D721Med (cell line): ENCODE measurements around the gene UGT2A2.

Experiments used
- DNase-seq: peaks from one replicate; pipeline ENCODE4 v3.0.0; 2011; ENCODE audit warnings: low spot score; ENCODE audit not compliant: insufficient read length
- FAIRE-seq: peaks from 2 replicates; lab custom pipeline; 2011; peaks lifted over from hg19 to GRCh38; lab: Jason Lieb, UNC
- TF ChIP-seq, protein P1 (sequence below): IDR thresholded peaks from 2 replicates; pipeline ENCODE4 v1.5.1; 2012; ENCODE audit warnings: mild to moderate bottlenecking, control low read depth; ENCODE audit not compliant: insufficient read depth; ENCODE audit errors: missing control alignments

The UGT2A2 gene

DNA sequence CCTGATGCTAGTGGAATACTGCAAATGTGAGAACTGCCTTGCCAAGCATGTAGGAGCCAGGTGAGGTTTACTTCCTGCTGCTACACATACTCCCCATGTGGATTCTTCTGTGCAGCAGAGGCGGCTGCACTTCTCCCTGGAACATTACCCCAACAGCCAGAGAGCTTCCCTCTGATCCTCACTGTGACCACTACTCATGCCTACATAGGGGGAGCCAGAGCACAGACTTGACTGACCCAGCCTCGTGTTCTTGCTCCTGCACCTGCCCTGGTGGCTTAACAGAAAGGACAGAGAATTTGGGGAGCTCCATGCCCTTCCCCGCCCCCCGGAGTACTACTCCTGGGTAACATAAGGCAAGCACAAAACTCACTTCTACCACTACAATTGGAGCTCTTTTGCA, 38.4 kb downstream of the UGT2A2 start:
- DNase-seq (no peak), FAIRE-seq (no peak)
- TF ChIP-seq, protein P1, sequence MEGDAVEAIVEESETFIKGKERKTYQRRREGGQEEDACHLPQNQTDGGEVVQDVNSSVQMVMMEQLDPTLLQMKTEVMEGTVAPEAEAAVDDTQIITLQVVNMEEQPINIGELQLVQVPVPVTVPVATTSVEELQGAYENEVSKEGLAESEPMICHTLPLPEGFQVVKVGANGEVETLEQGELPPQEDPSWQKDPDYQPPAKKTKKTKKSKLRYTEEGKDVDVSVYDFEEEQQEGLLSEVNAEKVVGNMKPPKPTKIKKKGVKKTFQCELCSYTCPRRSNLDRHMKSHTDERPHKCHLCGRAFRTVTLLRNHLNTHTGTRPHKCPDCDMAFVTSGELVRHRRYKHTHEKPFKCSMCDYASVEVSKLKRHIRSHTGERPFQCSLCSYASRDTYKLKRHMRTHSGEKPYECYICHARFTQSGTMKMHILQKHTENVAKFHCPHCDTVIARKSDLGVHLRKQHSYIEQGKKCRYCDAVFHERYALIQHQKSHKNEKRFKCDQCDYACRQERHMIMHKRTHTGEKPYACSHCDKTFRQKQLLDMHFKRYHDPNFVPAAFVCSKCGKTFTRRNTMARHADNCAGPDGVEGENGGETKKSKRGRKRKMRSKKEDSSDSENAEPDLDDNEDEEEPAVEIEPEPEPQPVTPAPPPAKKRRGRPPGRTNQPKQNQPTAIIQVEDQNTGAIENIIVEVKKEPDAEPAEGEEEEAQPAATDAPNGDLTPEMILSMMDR = no peak

DNA sequence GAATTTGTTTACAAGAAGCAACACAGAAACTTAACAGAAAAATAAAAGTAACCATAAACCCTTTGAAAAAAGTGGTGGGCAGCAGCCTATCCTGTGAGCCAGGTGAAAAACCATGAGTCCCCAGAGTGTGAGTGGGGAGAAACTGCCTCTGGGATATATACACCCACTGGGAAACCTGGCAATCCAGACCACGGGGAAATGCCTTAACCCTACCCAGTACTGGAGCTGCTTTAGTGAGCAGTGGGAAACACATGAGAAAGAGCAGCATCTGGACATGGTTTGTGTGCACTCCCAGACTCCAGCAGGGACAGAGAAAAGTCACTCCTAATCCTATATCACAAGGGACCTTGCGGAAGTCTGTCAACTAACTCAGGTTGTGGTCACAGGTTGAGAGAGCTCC, 39.4 kb downstream of the UGT2A2 start:
- TF ChIP-seq, protein P1 = no peak
- FAIRE-seq (no peak), DNase-seq (no peak)

DNA sequence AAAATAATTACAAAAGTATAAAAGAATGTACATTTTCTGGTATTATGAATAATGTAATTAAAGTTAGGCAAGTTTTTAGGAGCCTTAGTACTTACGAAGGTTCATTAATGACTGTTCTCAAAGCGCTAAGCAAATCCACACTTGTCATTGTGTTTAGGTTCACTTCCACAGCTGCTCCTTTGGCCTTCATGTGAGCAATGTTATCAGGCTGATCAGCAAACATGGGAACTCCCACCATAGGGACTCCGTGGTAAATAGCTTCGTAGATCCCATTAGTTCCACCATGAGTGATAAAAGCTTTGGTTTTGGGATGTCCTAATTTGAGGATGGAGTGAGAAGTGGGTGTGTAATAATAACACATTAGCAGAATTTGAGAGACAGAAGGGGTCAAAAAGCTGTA, 45.1 kb downstream of the UGT2A2 start:
- no peak for DNase-seq
- TF ChIP-seq, protein P1 = no peak
- FAIRE-seq = no peak

DNA sequence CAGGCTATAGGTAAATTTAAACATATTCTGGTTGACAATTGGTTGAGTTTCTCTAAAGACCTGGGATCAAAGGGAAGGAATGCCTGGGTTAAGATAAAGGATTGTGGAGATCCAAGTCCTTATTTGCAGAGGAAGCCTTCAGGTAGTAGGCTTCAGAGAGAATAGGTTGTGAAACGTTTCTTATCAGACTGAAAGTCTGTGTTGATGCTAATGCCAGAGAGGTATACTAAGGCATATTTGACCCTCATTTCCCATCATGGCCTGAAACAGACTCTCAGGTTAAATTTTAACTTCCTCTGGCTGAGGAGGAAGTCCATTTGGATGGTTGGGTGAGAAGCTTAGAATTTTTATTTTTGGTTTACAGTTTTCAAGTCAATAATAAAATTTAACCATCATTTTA, 48.1 kb downstream of the UGT2A2 start:
- TF ChIP-seq, protein P1 = no peak
- no peak for FAIRE-seq

DNA sequence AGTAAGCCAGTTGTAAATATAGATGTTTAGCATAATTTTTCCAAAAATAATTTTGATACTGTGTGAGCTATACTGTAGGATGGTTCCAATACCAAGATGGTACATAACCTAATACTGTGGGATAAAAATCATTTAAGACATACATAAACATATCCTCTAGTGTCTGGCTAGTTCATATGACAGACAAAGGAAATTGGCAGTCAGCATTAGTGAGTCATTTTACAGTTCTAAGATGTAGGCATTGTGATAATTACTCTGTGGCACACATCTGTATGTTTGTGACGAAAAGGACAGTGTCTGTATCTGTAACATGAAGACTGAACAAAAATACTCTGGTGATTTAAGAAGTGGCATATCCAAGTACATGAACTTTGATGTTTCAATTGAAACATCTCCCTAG, 49.6 kb downstream of the UGT2A2 start:
- no peak for DNase-seq

More for the DNA sequence above, 48.1 kb downstream of the UGT2A2 start:
- no peak for DNase-seq

DNA sequence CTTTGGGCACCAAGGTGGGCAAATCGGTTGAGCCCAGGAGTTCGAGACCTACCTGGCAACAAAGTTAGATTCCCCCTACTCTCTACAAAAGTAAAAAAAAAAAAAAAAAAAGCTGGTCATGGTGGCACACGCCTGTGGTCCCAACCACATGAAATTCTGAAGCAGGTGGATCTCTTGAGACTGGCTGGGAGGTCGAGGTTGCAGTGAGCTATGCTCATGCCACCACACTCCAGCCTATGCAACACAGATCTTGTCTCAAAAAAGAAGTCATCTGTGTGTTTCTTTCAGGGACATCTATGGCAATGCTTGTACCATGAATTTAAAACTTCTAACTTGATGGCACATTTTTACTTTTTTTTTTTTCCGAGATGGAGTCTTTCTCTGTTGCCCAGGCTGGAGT, 55.3 kb downstream of the UGT2A2 start:
- TF ChIP-seq, protein P1 = no peak
- no peak for FAIRE-seq
- no peak for DNase-seq

More for the DNA sequence above, 49.6 kb downstream of the UGT2A2 start:
- TF ChIP-seq, protein P1 = no peak
- no peak for FAIRE-seq

DNA sequence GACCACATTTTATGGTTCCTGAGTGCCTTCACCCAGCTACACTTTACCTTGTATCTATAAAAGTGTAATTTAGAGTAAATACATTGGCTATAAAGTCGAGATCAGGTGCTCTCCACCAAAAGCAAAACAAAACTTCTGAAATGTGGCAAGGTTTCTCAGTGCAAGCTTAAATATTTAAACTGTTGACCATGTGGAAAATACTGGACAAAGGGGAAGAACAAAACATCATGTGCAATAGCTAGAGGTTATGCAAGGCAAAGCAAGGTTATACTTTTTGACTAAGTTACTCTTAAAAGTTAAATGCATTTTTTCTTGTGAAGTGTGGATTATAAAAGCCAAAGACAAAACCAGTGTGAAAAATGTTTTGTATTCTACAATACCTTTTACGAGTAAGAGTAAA, 55.9 kb downstream of the UGT2A2 start:
- TF ChIP-seq, protein P1 = no peak
- FAIRE-seq = no peak

More for the DNA sequence above, 55.9 kb downstream of the UGT2A2 start:
- no peak for DNase-seq
